ENCODE measurements around the gene LPIN1. TPM values are rescaled to one million over a fixed set of nuclear protein-coding genes. Genes with fewer than 3 reads are reported as not detected.

The LPIN1 gene
- total and polyA plus RNA-seq, 2 donors (not counting 1 experiment from before 2014, with no cell fraction given) = 36.3 to 99.1 TPM

DNA sequence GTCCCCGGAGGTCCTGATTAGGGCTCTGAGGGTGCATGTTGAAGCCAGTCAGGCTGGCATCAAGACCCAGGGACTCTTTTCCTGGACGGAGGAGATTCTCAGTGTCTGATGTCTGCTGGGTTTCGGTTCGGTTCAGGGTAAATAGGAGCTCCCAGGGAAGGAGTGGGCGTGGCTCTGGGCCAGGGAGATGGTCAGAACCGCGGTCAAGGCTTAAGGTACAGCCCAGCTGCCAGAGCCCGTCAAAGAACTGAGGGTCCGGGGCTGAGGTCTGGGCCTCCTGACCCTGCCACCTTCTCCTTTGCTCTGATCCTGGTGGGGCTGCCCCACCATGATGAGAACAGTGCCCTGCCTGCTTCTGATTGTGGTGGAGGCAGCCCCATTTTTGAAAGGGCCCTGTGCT lies 39.8 kb downstream of the LPIN1 start:
- TF ChIP-seq, protein P1, sequence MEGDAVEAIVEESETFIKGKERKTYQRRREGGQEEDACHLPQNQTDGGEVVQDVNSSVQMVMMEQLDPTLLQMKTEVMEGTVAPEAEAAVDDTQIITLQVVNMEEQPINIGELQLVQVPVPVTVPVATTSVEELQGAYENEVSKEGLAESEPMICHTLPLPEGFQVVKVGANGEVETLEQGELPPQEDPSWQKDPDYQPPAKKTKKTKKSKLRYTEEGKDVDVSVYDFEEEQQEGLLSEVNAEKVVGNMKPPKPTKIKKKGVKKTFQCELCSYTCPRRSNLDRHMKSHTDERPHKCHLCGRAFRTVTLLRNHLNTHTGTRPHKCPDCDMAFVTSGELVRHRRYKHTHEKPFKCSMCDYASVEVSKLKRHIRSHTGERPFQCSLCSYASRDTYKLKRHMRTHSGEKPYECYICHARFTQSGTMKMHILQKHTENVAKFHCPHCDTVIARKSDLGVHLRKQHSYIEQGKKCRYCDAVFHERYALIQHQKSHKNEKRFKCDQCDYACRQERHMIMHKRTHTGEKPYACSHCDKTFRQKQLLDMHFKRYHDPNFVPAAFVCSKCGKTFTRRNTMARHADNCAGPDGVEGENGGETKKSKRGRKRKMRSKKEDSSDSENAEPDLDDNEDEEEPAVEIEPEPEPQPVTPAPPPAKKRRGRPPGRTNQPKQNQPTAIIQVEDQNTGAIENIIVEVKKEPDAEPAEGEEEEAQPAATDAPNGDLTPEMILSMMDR (IDR thresholded peaks at IDR 0.05) = no peak
- TF ChIP-seq EZH2 (IDR thresholded peaks at IDR 0.05; ENCODE audit: borderline replicate concordance, insufficient read depth, low read depth, low read length, poor library complexity, severe bottlenecking) = no peak
- H3K4me3 ChIP-seq (ENCODE audit: control extremely low read depth in 1 of 5, extremely low read depth in 1 of 5, insufficient read depth in 1 of 5, low read depth in 2 of 5, low read length in 4 of 5) = no peak overlapping the region
- Mint-ChIP-seq H3K27ac (no peak overlapping the region), H3K4me3 (no peak overlapping the region), H3K4me1 (no peaks in the 10 kb centered on the region), H3K9me3 (ENCODE audit: insufficient read depth) (no peaks in the 10 kb centered on the region), H3K27me3 (no peaks in the 10 kb centered on the region)
- DNase-seq (no peak), ATAC-seq (ENCODE audit: low read depth) (no peak)
- intact Hi-C loops (cut with micrococcal nuclease) = no loop called here
- ChIA-PET POLR2A (no interaction called here), CTCF (interaction anchor here (0.9 to 12.8 kb wide), 5 partner anchors 20 to 1221 kb away, joined by 3 to 411 read pairs (median 166); partner anchors contain the start of gene LPIN1)
- no peak overlapping the region for H3K9ac ChIP-seq (ENCODE audit: low read length)
- peaks cover 10% of the 10 kb centered on the region for H4K20me1 ChIP-seq (ENCODE audit: control insufficient read depth, insufficient read depth, low read length, poor library complexity, severe bottlenecking)
- H3K79me2 ChIP-seq (ENCODE audit: control insufficient read depth, insufficient read depth, low read length) = peaks cover 9% of the 10 kb centered on the region
- WGBS (ENCODE audit: insufficient coverage) = 100% methylated on average over 9 of the region's 9 CpGs
- H3K27me3 ChIP-seq (replicated peaks in 1 of 4; ENCODE audit: control extremely low read depth in 1 of 4, control insufficient read depth in 3 of 4, insufficient read depth in 4 of 4, low read length in 3 of 4) = no peaks in the 10 kb centered on the region
- H3K27ac ChIP-seq (ENCODE audit: low read length in 2 of 2) = no peak overlapping the region
- no peaks in the 10 kb centered on the region for H3K4me1 ChIP-seq (ENCODE audit: control insufficient read depth in 2 of 2, insufficient read depth in 2 of 2, low read length in 2 of 2)
- H2AFZ ChIP-seq (ENCODE audit: insufficient read depth, low read depth, low read length, poor library complexity, severe bottlenecking) = no peak overlapping the region
- no peaks in the 10 kb centered on the region for H3K9me3 ChIP-seq (ENCODE audit: control extremely low read depth in 1 of 3, control insufficient read depth in 2 of 3, insufficient read depth in 1 of 3, low read length in 2 of 3)
- peaks cover 0 to 88% of the 10 kb centered on the region in 2 experiments for H3K36me3 ChIP-seq (replicated peaks in 1 of 2; ENCODE audit: control extremely low read depth in 1 of 2, control insufficient read depth in 1 of 2, extremely low read depth in 1 of 2, insufficient read depth in 2 of 2, low read length in 1 of 2)
- H3K4me2 ChIP-seq (replicated peaks; ENCODE audit: low read depth, low read length, poor library complexity, severe bottlenecking) = no peak overlapping the region

DNA sequence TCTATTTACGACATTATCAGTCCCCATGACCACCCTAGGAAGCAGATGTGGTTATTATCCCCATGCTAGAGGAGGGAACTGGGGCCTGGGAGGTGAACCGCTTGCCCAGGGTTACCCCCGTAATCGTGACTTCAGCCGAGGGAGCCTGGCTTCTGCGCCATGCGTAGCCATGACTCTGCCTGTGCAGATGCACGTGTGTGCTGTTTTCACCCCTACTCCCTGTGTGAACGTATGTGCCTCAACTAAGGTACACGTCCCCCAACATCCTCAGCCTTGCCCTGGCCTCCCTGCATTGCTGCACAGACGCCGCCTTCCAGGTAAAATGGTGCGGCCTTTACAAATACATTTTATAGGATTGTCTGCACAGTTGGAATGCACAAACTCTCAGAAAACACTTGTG lies 40.2 kb downstream of the LPIN1 start:
- 99% methylated on average over 12 of the region's 13 CpGs for WGBS (ENCODE audit: insufficient coverage)
- no peak for DNase-seq

More for the DNA sequence above, 40.2 kb downstream of the LPIN1 start:
- TF ChIP-seq, protein P1 (IDR thresholded peaks at IDR 0.05) = no peak
- TF ChIP-seq EZH2 (IDR thresholded peaks at IDR 0.05; ENCODE audit: borderline replicate concordance, insufficient read depth, low read depth, low read length, poor library complexity, severe bottlenecking) = no peak
- Mint-ChIP-seq H3K9me3 (ENCODE audit: insufficient read depth) (no peaks in the 10 kb centered on the region), H3K27me3 (no peaks in the 10 kb centered on the region), H3K4me3 (no peak overlapping the region), H3K4me1 (no peaks in the 10 kb centered on the region), H3K27ac (no peak overlapping the region)
- ChIA-PET CTCF (interaction anchor here (0.9 to 12.8 kb wide), 4 partner anchors 43 to 1220 kb away, joined by 4 to 411 read pairs (median 188); partner anchors contain the start of gene LPIN1), POLR2A (interaction anchor here (0.7 kb wide), 1 partner anchor 278 kb away, joined by 5 read pairs; no protein-coding TSS in a partner anchor)
- no peak for ATAC-seq (ENCODE audit: low read depth)
- intact Hi-C loops (cut with micrococcal nuclease) = no loop called here
- H3K27me3 ChIP-seq (replicated peaks in 1 of 4; ENCODE audit: control extremely low read depth in 1 of 4, control insufficient read depth in 3 of 4, insufficient read depth in 4 of 4, low read length in 3 of 4) = no peaks in the 10 kb centered on the region
- no peak overlapping the region for H2AFZ ChIP-seq (ENCODE audit: insufficient read depth, low read depth, low read length, poor library complexity, severe bottlenecking)
- no peaks in the 10 kb centered on the region for H3K4me1 ChIP-seq (ENCODE audit: control insufficient read depth in 2 of 2, insufficient read depth in 2 of 2, low read length in 2 of 2)
- H3K4me3 ChIP-seq (ENCODE audit: control extremely low read depth in 1 of 5, extremely low read depth in 1 of 5, insufficient read depth in 1 of 5, low read depth in 2 of 5, low read length in 4 of 5) = no peak overlapping the region
- H3K79me2 ChIP-seq (ENCODE audit: control insufficient read depth, insufficient read depth, low read length) = peaks cover 9% of the 10 kb centered on the region
- no peaks in the 10 kb centered on the region for H3K9me3 ChIP-seq (ENCODE audit: control extremely low read depth in 1 of 3, control insufficient read depth in 2 of 3, insufficient read depth in 1 of 3, low read length in 2 of 3)
- H3K9ac ChIP-seq (ENCODE audit: low read length) = no peak overlapping the region
- peaks cover 0 to 85% of the 10 kb centered on the region in 2 experiments for H3K36me3 ChIP-seq (replicated peaks in 1 of 2; ENCODE audit: control extremely low read depth in 1 of 2, control insufficient read depth in 1 of 2, extremely low read depth in 1 of 2, insufficient read depth in 2 of 2, low read length in 1 of 2)
- H4K20me1 ChIP-seq (ENCODE audit: control insufficient read depth, insufficient read depth, low read length, poor library complexity, severe bottlenecking) = peaks cover 10% of the 10 kb centered on the region
- no peak overlapping the region for H3K27ac ChIP-seq (ENCODE audit: low read length in 2 of 2)
- H3K4me2 ChIP-seq (replicated peaks; ENCODE audit: low read depth, low read length, poor library complexity, severe bottlenecking) = no peak overlapping the region

Data from B cell (primary cell).